ENCODE data around the gene KRT40. TPM values are rescaled to one million over a fixed set of nuclear protein-coding genes. Genes with fewer than 3 reads are reported as not detected.

The KRT40 gene
- total and polyA plus RNA-seq, 2 of the 8 experiments (the other 6 are each of a cell fraction or from before 2014, with no cell fraction given), result not detected

- TF ChIP-seq GABPA (IDR thresholded peaks at IDR 0.05; ENCODE audit: borderline replicate concordance, insufficient read depth, low read length), result no peak
Measured at GRCh38 chr17:40966848-40967247, 17.3 kb downstream of the KRT40 start, which contains the start of gene KRT39 (continued).

Measured in H1 (cell line).